Fibroblast of pulmonary artery (primary cell): ENCODE results near the gene EEFSEC.

Experiments
- DNase-seq: peaks from one replicate; pipeline ENCODE4 v3.0.0-alpha.2; 2010; ENCODE audit warnings: low read depth
- H3K4me3 ChIP-seq: replicated peaks from 2 replicates; pipeline ENCODE4 v1.5.1; 2011; ENCODE audit warnings: low read depth, mild to moderate bottlenecking, control low read depth, low read length, moderate library complexity
- CTCF ChIP-seq: IDR thresholded peaks from 2 replicates; pipeline ENCODE4 v1.5.1; 2011; ENCODE audit warnings: mild to moderate bottlenecking, control low read depth, low read length, inconsistent platforms; ENCODE audit errors: missing control alignments

EEFSEC gene

DNA sequence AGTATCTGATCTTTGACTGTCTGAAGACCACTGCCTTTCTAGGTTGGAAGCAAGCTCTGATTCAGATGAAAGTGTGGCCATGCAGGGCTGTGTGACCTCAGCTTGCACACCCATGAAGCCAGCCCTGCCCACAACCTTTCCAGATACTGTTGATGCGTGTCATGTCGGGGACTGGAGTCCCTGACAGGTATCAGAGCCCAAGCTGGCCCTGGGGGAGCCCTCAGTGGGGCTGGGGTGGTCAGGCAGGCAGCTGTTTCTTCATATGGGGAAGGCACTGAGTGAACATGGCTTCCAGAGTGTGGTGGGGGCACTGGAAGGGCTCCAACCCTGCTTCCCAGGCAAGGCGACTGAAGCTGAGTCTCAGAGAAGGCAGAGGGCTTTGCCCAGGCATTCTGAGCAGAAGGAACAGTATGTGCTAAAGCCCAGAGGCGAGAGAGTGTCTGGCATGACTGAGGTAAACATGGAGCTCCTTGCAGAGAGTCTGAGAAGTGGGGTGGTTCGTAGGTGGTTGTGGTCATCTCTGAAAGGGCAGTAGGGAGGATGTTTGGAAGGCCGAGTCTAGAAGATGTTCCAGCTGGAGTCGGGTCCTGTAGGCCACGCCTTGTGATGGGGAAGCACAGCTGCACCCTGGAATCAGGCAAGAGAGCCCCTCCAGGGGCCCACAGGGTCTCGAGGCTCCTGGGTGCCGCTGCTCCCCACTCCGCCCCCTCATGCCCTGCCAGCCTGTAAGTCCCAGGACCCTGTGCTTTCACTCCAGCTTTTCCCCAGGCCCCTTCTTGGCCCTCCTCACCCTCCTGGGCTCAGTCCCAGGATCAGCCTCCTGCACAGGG, 122.2 kb downstream of the EEFSEC start:
- no peak overlapping the region for H3K4me3 ChIP-seq
- DNase-seq: no peak
- no peak for TF ChIP-seq CTCF

DNA sequence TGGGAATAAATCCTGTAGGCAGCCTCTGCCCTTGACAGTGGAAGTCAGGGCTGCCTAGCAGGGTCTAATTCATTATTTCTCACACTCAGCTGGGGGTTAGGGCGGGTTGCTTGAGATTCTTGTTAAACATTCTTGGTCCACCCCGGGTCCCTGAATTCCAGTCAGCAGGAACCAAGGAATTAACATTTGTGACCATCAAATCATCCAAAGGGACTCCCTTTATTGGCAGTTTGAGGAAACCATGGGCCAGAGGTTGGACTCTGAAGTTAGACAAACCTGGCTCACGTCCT, 122.8 kb downstream of the EEFSEC start:
- DNase-seq: no peak
- TF ChIP-seq CTCF: no peak
- no peak overlapping the region for H3K4me3 ChIP-seq

DNA sequence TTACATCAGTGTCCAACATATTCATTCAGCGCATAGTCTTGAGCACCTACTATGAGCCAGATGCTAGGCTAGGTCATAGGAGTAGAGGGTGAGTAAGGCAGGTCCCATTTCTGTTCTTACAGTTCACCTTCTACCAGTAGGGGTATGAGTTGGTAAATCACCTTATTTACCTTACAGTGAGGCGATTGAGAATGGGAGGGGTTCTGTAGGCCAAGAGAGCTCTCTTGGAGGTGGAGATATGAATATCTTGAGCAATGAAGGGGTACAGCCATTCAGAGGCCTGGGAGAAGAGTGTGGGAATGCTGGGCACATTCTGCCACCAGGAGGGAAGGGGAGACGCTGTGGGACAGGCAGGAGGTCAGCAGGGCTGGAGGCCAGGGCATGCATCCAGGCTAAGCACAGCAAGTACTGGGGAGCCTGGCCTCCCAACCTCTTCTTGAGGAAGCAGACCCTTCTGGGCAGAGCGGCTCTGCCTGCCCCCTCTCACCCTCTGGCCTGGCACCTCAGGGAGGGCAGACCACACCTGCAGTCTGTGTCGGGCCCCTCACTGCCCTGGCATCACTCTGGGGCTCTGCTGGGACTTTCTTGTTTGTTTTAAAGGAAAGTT, 123.4 kb downstream of the EEFSEC start:
- DNase-seq: no peak
- H3K4me3 ChIP-seq: no peak overlapping the region
- TF ChIP-seq CTCF: no peak

DNA sequence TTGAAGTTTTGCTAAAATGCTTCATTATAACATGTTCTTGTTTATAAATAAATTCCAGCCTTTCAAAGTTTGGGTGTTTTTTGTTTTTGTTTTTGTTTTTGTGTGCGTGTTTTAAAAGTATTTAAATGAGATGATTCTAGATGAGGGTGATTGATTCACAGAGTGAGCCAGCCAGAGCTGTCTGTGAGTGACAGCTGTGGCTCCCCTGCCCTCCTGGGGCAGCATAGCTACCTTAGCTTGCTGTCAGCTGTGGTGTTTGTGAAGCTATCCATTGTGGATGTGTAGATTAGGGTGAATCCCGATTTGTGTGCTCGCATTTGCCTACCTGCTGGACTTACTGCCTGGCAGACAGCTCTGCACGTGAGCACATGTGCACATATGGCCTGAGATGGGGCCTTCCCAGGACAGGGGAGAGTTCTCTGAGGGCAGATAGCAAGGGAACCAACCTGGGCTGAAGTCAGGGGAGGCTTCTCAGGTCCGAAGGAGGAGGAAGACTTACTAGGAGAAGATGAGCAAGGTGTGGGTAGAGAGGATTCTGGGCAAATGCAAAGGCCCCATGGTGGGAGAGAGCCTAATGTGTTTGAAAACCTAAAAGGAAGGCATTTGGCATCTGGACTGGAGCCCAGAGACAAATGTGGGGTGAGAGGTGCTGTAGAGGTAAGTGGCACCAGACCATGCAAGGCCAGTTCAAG, 124.2 kb downstream of the EEFSEC start:
- DNase-seq: no peak
- no peak overlapping the region for H3K4me3 ChIP-seq
- TF ChIP-seq CTCF: no peak

DNA sequence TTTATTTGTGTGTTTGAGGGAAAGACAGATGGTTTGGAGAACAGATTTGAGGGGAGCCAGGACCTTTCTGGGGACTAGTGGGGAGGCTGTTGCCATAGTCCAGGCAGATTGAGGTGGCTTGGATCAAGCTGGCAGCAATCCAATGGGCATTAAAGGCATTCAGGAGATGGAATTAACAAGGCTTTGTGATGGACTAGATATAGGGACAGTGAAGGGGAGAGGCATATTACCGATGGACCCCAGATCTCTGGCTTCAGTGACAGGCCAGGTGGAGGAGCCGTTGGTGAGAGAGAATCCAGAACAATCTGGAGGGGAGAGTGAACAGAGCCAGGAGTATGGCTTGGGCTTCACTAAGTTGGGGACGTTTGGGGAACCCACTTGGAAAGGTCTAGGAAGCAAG, 124.8 kb downstream of the EEFSEC start:
- TF ChIP-seq CTCF: no peak
- DNase-seq: no peak
- no peak overlapping the region for H3K4me3 ChIP-seq

- H3K4me3 ChIP-seq: no peak overlapping the region
- peak; percentile 89 for DNase-seq
- no peak for TF ChIP-seq CTCF
Measured at GRCh38 chr3:128278761-128279600, 125.7 kb downstream of the EEFSEC start.
